Lower lobe of right lung (tissue), 2 donors: ENCODE measurements around the gene GSAP. TPM values are rescaled to one million over a fixed set of nuclear protein-coding genes. Genes with fewer than 3 reads are reported as not detected.
"Not testable (repeated sequence)": the region's sequence is repeated elsewhere in the genome, so short reads cannot be mapped to it uniquely, and the experiment has no call there.

Experiments used
- ATAC-seq, 2 donors: fragments of 200-7000 bp; cut with Tn5 transposase; one replicate each; pipeline ENCODE4 v1.9.1; 2020 to 2022; ENCODE audit warnings: mild to moderate bottlenecking in 2 of 2, moderate library complexity in 2 of 2
- DNase-seq: peaks from one replicate; pipeline ENCODE4 v3.0.0-alpha.2; 2020
- H3K27ac ChIP-seq: fragments of 200-600 bp; one replicate; pipeline ENCODE4 v1.8.0; 2022
- H3K27me3 ChIP-seq: fragments of 200-600 bp; one replicate; pipeline ENCODE4 v1.8.0; 2022; ENCODE audit warnings: low read depth
- H3K36me3 ChIP-seq: fragments of 200-600 bp; one replicate; pipeline ENCODE4 v1.8.0; 2022; ENCODE audit warnings: mild to moderate bottlenecking
- H3K4me1 ChIP-seq: fragments of 200-600 bp; one replicate; pipeline ENCODE4 v1.8.0; 2022
- H3K4me3 ChIP-seq: fragments of 200-600 bp; one replicate; pipeline ENCODE4 v1.8.0; 2022; ENCODE audit warnings: mild to moderate bottlenecking
- H3K9me3 ChIP-seq: fragments of 200-600 bp; one replicate; pipeline ENCODE4 v1.8.0; 2022
- CTCF ChIP-seq: fragments of 200-600 bp; IDR thresholded peaks from one replicate; pipeline ENCODE4 v1.8.0; 2022; ENCODE audit warnings: antibody characterized with exemption, mild to moderate bottlenecking
- intact Hi-C: fragments of 100-400 bp; cut with DNase I; formaldehyde crosslinking; loops from one replicate; pipeline ENCODE4 v1.11.0; 2022
- total RNA-seq: library from RNA; stranded (reverse); fragmentation: NEBNext Ultra II Directional; extraction: Animal tissue kit (Norgen Biotek cat#: 25700); gene quantifications from one replicate; pipeline ENCODE4 v1.2.1, GENCODE V29; 2021
- donor health status: DM: no; HTN: yes; CAD: no; lungs with severe emphysema.

Gene GSAP
- total RNA-seq, 1 donor from 2014 or later = 80.0 TPM

GRCh38 chr7:77339726-77340125 is 76.4 kb downstream of the GSAP start:
- intact Hi-C loops = no loop called here
- no peak for ATAC-seq
- Histone ChIP-seq H3K4me3 (no peak overlapping the region), H3K27ac (no peak overlapping the region), H3K9me3 (no peaks in the 10 kb centered on the region), H3K36me3 (no peaks in the 10 kb centered on the region), H3K4me1 (peaks cover 34% of the 10 kb centered on the region), H3K27me3 (no peaks in the 10 kb centered on the region)
- no peak for DNase-seq
- TF ChIP-seq CTCF = no peak

- Histone ChIP-seq H3K36me3 (no peaks in the 10 kb centered on the region), H3K27me3 (no peaks in the 10 kb centered on the region), H3K4me3 (no peak overlapping the region), H3K27ac (peak overlapping the region; percentile 58), H3K9me3 (no peaks in the 10 kb centered on the region), H3K4me1 (peaks cover 34% of the 10 kb centered on the region)
- TF ChIP-seq CTCF = no peak
- intact Hi-C loops = no loop called here
- ATAC-seq (peak; percentile 89 to 92), DNase-seq (peak; percentile 55)
Observed at GRCh38 chr7:77338883-77339629, 77.1 kb downstream of the GSAP start.

- Histone ChIP-seq H3K36me3 (no peaks in the 10 kb centered on the region), H3K27ac (no peak overlapping the region), H3K4me3 (no peak overlapping the region), H3K4me1 (peaks cover 34% of the 10 kb centered on the region), H3K9me3 (no peaks in the 10 kb centered on the region), H3K27me3 (no peaks in the 10 kb centered on the region)
- intact Hi-C loops = no loop called here
- peak; percentile 41 to 47 for ATAC-seq
- no peak for TF ChIP-seq CTCF
- DNase-seq = no peak
Observed at GRCh38 chr7:77338260-77338659, 77.9 kb downstream of the GSAP start.

- Histone ChIP-seq H3K4me1 (peaks cover 34% of the 10 kb centered on the region), H3K9me3 (no peaks in the 10 kb centered on the region), H3K27me3 (no peaks in the 10 kb centered on the region), H3K27ac (no peak overlapping the region), H3K4me3 (no peak overlapping the region), H3K36me3 (no peaks in the 10 kb centered on the region)
- no peak for ATAC-seq
- TF ChIP-seq CTCF = no peak
- intact Hi-C loops = no loop called here
- DNase-seq = no peak
Observed at GRCh38 chr7:77337456-77337990, 78.6 kb downstream of the GSAP start.

- H3K4me1 ChIP-seq = peaks cover 52% of the 10 kb centered on the region
- TF ChIP-seq CTCF = no peak
- ATAC-seq (no peak), DNase-seq (no peak)
- H3K36me3 ChIP-seq = no peaks in the 10 kb centered on the region
- H3K4me3 ChIP-seq = no peak overlapping the region
- intact Hi-C loops = no loop called here
- H3K27me3 ChIP-seq = no peaks in the 10 kb centered on the region
- peak overlapping the region; percentile 18 for H3K27ac ChIP-seq
- no peaks in the 10 kb centered on the region for H3K9me3 ChIP-seq
Observed at GRCh38 chr7:77335581-77335980, 80.6 kb downstream of the GSAP start.

GRCh38 chr7:77334039-77334438 is 82.1 kb downstream of the GSAP start:
- H3K9me3 ChIP-seq, H3K27ac ChIP-seq, DNase-seq, intact Hi-C loops, H3K36me3 ChIP-seq, ATAC-seq, H3K27me3 ChIP-seq, H3K4me3 ChIP-seq: not testable (repeated sequence)
- H3K4me1 ChIP-seq = peaks cover 52% of the 10 kb centered on the region
